Measurements from ENCODE around the gene IL20RA.

Gene IL20RA

DNA sequence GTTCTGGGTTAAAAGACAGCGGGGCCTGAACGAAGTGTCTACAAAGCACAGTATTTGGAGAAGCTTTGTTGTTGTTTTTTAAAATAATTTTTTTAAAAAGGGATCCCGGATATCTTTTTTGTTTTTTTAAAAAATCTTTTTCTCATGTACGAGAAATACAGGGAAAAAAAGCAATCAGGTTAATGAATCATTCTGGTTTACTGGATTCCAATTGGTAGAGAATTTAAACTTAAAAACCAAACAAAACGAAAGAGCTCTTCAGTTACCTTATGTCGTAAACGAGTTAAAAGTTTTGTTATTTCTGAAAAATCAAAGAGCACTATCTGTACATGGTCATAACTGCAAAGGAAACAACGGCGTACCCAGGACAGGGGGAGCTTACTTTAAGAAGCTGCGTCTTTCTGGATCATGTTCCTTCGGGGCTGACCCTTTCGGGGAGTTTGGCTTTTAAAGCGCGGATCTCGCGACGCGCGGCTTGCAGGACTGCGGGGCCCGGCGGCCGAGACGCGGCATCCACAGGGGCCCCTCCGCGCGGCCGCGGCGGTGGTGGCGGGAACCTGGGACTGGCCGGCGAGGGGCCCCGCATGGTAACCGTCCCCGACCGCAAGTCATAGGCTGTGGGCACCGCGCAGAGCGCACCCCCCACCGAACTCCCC is 927 bp downstream of the IL20RA start:
- no peak for DNase-seq

DNA sequence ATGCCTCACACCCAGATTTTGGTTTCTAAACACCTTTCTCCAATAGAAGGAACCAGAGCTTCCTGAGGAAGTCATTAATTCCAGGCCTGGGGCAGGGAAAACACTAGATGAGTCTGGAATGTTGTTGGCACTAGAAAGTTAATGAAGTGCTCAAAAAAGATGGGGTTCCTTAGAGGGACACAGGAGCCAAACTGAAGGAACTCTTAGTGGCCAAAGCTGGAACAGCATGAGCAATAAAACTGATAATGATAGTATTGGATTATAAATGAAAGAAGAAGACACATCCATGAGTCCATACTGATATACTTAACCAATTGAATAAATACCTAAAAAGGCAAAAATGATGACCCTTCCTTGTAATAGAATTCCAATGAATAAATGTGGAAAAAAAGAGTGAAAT is 4.4 kb downstream of the IL20RA start:
- no peak for DNase-seq

DNA sequence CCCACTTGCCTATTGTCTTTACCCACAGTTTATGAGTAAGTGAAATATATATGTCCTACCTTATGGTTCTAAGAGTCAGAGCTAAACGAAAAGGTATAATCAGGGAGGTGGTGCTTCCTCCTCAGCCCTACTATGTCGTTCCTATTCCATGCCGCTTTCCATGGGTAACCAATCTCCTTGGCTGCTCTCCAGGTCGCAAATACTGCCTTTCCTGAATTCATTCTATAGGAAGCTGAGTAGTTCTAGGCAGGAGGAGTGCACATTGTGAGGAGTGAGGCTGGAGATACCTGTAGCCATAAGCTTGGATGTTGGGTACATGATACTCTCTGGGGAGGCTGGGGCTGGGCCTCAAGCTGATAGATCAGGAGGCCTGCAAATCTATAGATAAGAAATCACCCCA is 5.8 kb downstream of the IL20RA start:
- no peak for DNase-seq

DNA sequence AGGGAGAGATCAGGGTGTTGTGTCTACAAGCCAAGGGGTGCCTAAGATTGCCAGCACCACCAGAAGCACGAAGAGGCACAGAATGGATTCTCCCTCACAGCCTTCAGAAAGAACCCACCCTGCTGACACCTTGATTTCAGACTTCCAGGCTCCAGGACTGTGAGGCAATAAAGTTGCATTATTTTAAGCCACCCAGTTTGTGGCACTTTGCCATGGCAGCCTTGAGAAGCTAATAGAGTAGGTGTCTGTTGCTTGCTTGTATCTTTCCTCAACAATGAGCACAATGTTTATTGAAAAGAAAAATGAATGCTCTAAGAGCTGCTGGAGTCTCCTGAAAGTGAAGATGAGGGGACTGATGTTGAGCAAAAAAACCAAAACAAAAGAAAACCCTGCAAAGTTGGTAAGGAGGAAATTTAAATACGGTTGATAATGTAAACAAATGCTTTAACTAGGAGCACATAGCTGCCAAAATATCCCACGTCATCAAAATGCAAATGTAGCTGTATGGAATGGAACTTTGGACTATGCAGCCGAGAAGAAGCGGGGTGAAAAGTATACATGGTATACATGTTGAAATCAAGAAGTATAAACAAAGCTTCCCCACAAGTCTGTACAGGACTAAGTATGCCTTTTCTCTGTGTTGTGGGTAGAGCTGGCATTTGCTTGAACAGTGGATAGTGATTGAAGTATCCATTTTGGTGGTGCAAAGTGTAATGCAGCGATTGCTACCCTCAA is 8.0 kb downstream of the IL20RA start:
- no peak for DNase-seq

DNA sequence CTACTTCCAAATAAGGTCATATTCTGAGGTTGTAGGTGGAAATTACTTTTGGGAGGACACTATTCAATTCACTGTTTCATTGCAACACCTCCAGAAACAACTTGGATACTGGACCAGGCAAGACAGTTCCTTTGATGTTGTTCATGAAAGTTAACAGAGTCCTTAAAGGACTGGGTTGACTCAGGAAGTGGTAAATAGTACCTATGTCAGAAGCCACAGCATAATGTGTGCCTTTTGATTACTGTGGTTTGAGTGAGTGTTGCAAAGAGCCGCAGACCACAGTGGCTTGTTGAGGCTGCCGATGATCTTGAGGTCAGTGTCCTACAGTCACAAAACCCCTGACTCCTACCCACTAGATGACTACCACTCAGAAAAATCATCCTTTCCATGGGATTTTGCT is 10.9 kb downstream of the IL20RA start:
- peak; percentile 82 for DNase-seq

DNA sequence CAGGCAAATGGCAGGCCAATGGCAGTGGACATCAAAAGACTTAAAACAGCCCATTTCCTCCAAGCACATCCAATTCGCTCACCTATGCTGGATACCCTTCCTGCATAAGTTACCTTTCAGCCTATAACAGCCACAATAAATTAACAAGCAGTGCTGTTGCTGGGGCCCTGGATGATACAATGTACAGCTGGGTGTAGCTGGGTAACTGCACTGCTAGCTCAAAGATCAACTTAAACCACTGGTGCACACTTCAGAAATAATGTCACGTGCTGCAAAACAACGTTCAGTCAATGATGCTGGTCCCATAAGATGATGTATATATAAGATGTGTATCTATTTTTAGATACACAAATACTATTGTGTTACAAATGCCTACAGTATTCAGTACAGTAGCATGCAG is 13.6 kb downstream of the IL20RA start:
- DNase-seq, result no peak

DNA sequence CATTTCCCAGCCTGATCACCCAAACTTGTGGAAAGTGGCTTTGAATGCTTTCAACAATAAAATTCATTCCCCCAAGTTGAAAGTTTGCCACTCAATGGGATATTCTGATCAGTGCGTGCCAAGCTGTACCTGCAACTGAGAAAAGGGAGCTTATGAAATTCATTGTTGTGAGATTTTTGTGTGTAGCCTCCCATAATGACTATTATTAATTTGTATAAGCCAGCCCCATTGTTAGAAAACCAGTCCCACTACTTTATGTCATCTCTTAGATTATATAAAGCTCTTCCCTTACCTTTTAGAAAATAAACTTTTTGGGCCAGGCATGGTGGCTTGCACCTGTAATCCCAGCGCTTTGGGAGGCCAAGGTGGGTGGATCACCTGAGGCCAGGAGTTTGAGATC is 15.9 kb downstream of the IL20RA start:
- DNase-seq, result no peak

DNA sequence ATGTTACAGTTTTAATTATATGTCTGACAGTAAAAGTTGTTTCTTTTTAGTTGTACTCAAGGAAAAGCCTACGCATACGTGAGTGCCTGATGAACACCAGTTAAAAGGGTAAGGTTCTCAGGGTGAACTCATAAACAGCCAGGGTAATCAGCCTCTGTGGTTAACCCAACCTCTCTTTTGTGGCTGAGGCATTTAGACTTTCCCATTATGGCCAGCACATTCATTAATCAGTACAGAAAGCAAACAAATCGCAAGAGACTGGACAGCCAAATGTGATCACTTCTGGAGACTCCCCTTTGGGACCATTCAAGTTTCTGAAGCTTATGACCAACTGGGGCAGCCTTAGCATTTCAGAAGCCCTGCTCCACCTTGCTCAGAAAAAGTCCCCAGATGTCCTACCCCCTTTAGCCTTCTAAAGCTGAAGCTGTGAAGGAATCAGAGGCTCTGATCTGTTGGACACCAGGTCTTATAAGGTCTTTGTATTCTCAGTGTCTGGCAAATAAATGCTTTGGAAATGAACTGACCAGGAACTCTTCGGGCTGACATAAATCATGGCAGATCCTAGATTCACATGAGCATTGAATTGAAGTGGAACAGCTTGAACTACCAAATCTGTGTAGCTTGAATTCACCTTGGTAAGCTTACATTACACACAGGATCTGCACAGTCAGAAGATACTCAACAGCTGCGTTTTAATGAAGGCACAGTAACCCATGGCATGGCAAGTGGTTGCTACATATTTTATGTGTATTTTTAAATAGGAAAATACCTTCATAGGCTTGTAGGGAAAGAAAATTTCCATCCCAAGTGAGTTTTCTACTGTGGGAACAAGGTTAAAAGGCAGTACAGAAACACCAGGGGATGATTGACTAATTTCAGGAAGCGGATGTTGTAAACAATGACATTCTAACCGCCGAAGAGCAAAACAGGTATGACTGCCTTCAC is 18.7 kb downstream of the IL20RA start:
- peak; percentile 47 for DNase-seq

DNA sequence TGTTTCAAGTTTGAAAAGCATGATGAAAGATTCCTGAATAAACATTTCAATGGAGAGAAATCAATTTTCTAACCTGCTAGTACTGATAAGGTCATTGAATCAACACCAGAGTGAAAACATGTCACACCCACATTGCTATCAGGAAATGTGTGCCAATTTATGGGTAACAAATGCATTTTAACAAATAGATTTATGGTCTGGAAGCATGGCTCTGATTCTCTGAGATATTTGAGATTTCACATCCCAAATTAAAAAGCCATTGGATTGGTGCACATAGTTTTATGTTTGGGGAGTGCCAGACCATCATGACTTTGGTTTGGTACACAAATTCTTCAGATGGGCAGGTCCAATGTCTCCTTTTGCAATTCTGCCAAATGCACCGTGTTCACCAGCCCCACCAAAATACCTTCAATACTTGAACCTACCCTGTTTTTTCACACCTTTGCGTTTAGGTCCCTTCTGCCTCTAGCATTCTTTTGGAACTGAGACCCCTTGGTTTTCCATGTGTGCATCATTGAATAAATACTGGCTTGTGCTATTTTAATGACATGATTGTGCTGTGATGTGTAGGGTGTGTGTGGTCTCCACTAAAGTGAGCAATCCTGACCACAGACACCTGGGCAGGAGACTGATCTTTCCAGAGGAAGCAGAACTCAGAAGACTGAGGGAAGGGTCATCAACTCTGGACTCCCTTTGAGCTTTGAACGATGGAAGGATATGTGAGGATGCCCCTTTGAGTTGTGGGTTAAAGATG is 20.4 kb downstream of the IL20RA start:
- DNase-seq, result no peak

DNA sequence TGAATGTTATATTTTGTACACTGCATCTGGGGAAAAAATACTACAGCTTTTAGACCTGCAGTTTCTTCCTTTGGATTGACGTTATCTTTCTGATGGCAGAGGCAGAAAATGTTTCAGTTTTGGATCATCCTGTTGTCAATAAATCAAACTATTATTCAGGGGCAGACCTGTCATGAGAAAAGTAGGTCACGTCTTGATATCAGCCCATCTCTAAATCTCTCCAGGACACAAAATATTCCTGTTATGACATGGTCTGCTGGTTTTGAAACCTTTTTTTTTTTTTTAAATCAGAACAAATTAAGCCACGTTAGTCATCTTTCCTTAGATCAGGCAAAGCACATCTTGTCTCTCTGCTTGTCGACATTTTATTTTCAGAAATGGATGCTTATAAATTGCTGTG is 24.0 kb downstream of the IL20RA start:
- peak; percentile 8 for DNase-seq

DNA sequence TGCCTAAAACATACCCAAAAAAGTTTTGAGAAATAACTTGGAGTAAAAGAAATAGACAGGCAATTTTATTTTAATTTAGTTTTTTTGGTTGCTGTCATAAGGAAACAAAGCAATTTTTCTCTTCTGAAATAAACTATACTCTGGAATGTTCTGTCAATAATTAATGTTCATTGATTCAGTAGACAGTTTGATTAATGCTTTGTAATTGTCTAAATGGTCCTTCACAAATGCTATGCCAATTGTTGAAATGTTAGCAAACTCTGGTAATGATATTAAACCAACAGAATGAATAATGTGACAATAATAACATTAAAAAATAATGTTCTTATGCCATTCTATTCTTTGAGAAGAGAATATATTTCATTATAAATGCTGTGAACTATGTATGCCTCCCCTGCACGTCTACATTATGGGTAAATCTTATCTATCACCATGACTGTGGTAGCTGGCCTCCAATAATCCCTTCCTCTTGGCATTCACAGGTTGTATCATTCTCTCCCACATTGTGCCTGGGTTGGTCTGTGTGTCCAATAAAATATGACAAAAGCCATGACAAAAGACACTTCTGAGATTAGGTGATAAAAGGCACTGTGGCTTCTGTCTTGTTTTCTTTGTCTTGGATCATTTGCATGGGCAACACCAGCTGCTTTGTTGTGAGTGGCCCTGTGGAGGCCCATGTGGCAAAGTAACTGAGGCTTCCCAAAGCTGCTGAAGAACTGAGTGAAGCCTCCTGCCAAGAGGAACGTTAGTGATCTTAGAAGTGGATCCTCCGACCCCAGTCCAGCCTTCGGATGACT is 25.1 kb downstream of the IL20RA start:
- no peak for DNase-seq

DNA sequence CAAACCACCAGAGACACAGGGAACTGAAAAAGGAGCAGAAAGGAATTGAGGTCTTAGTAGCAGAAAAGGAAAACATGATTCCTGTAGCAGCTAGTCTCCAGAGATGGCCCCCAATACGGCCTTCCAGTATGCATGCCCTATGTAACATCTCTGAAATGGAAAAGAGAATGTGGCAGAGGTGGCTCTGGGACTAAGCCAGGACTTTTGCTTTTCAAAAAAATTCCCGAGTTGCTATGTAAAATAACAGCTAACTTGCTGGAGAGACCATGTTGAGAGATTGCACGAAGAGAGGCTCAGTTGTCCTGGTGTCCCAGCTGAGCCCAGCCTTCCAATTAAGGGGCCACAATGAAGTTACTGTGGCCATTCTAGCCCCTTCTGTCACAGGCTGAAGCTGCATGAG is 27.7 kb downstream of the IL20RA start:
- no peak for DNase-seq

DNA sequence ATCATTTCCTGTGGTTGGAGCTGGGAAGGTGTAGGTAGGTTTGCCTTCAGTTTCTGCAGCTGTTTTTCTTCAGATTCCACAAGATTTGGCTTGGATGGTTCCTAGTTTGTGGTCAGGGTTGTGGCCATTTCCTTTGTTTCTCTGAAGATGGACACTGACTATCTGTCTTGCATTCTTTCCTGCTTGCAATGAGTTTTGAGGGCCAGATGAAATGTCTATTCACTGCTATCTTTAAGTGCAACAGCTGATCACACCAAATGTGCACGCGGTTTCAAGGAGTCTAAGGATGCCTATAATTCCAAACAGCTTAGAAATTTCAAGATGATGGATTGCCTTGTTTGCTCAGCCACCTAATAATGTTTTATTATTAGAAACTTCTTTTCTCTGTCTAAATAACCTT is 28.4 kb downstream of the IL20RA start:
- no peak for DNase-seq

DNA sequence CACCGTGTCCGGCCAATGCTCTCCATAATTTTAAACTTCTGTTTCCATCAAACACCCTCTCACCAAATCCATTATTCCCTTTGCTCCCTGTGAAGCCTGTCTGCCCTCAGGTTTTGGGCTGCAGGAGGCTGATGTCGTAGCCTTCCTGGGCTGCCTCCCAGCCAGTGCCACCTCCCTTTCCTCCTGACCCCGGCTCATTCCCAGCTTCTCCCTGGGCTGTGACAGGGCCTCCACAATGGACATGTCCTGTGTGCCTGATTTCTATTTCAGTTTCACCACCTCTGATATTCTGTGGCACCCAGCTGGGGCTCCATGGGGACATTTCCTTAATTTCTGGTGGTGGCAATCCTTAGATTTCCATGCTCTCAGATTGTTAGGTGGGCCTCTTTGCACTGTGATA is 28.8 kb downstream of the IL20RA start:
- no peak for DNase-seq

DNA sequence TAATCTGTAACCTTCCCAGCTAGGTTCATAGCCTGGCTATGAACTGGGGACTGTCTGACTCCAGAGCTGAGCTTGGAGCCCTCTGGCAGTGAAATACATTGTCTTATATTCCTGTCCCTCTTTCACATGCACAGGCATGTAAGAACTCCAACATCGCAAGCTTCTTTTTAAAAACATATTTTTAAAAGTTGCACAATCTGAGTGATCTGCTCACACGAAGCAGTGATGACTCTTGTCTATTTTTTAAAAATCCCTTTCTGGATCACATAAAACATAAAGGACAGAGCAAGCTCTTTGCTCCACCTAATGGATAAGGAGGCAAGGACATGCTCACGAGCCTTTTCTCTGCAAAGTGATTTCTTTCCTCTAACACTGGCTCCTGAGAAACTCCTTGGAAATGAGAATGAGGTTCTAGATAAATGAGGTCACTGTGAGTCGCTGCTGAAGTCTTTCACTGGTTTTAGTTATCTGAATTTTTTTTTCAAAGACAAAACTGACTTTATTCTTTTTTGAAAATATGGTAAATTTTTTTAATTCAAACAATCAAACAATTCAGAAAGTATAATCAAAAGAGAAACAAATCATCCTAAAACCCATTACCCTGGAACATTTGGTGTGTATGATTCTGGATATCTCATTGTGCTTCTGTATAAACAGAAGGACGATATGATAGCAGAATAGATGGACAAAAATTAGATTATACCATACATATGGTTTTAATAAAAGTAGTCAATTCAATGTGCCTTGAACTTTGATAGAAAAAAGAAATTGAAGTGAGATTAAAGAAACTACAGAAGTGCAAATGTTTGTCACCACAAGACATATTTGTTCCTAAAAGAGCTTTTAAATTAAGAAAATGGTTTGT is 30.8 kb downstream of the IL20RA start:
- DNase-seq, result no peak

DNA sequence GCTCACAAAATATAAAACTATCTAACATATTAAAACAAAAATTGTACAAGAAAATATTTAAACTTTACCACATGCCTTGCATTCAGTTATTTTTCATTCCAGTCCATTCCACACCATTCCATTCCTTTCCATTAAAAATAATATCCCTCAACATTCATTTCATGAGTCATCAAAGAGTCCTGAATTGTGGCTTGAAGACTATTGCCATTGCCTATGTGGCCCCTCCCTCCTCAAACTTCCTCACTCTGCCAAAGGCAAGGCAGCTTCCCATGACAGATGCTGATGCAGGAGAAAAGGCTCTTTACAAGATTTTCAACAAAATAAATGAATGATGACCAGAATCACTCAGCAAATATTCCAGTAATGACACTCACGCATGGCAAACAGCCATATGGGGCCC is 31.7 kb downstream of the IL20RA start:
- no peak for DNase-seq

DNA sequence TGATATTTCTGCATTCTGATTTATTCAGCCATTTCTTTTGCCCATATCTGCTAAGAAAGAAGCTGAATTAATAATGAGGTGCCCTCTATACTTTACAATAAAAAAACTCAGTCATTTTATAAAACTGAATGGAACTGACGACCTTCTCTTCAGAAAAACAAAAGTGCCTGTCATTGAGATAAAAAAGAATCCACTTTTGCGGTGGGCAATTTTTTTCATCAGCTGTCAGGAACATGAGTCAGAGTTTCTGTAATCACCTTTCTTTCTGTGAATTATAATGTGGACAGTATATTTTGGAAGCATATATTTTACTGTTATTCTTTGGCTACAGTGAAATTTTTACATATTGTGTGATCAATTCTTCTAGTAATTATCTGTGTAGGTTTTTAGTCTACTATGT is 33.4 kb downstream of the IL20RA start:
- no peak for DNase-seq

DNA sequence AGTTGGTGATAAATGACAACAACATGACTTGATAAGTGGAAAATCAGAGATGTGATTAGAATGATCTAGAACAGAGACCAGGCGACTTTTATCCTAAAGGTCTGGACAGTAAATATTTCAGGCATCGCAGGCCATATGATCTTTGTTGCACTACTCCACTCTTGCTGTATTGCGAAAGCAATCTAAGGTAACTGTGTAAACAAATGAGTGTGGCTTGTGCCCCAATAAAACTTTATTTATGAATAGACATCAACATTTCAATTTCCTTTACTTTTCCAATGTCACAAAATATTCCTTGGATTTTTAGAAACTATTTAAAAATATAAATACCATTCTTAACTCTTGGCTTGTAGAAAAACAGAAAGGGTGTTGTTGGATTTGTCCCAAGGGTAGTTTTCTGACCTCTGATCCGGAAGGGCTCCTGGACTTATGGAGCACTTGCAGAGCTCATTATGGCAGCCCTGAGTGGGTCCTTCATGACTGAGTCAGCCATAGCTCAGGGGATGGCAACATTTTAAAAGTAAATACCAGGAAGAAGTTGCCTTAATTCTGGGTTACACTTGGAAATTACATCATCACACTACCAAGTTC is 34.5 kb downstream of the IL20RA start:
- no peak for DNase-seq

DNA sequence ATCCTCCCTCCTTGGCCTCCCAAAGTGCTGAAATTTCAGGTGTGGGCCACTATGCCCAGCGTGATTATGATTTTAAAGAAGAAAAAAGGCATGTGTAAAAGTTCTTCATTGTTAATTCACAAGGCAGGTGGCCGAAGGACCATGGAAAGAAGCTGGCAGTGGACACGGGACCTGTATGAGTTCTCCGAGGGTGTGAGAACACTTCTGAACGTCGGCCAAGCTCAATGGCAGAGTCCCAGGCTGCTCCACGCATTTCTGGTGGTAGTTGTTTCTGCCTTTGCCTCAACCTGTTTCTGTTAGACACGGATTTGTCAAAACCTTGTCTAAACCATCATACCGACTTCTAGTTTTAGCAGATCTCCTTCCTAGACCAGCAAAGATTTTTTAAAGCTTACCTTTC is 36.6 kb downstream of the IL20RA start:
- DNase-seq, result no peak

DNA sequence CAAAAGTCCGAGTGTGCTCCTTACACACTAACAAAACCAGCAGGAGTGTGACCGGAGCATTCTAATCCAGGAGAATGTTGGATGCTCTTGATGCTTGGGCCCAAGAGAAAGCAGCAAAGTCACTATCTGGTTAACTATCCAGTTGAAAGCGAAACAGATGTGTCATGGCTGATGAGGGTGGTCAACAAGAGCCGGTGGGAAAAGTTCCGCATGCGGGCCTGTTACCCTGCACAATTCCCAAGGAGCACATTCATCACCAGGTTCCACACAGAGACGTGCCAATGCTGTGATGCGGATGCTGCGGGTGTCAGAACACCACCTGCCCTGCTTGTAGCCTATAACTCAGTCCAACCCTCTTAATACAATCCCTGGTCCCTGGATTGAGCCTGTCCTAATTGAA is 38.7 kb downstream of the IL20RA start:
- no peak for DNase-seq

DNA sequence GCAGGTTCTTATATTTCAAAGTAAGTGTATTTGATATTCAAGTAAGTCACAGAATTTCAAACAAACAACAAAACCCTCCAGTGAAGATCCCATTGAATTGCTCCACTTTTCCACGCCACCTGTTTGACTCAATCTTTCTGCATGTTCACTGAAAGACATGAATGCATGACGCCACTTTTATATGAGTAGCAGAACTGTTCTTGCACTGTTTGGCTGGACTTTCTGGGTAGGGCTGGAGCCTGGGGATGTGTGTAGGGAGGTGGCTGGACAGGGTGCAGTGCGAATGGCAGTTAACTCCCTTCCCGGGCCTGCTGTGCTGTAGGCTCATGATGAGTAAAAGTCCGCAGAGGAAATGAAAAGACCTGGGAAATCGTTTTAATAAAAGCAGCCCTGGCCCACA is 39.7 kb downstream of the IL20RA start:
- no peak for DNase-seq

All from activated CD4-positive, alpha-beta T cell treated with anti-CD3 and anti-CD28 coated beads, Interleukin-2, amount 50 U/mL, for 16 hours (primary cell).